Fibroblast of lung (primary cell): Measurements from ENCODE around the gene GPC6. TPM values are rescaled to one million over a fixed set of nuclear protein-coding genes. Genes with fewer than 3 reads are reported as not detected.

Experiments
- DNase-seq, 2 donors: peaks; one replicate each; pipeline versions ENCODE4 v3.0.0 to v3.0.0-alpha.2; 2010; ENCODE audit warnings: low read depth in 2 of 2
- H2AFZ ChIP-seq: 2 replicates; pipeline ENCODE4 v1.5.1; 2012; ENCODE audit warnings: low read length, control low read depth, inconsistent platforms
- H3K27ac ChIP-seq: 2 replicates; pipeline ENCODE4 v1.5.1; 2011; ENCODE audit warnings: low read length, control low read depth; ENCODE audit not compliant: insufficient read depth
- H3K27me3 ChIP-seq: 2 replicates; pipeline ENCODE4 v1.5.1; 2011; ENCODE audit warnings: mild to moderate bottlenecking, low read length; ENCODE audit not compliant: control insufficient read depth, insufficient read depth
- H3K36me3 ChIP-seq: 2 replicates; pipeline ENCODE4 v1.5.1; 2011; ENCODE audit warnings: low read length; ENCODE audit not compliant: control insufficient read depth, insufficient read depth
- H3K4me1 ChIP-seq: 2 replicates; pipeline ENCODE4 v1.5.1; 2011; ENCODE audit warnings: low read length; ENCODE audit not compliant: control insufficient read depth, insufficient read depth; ENCODE audit errors: extremely low read depth
- H3K4me2 ChIP-seq: 2 replicates; pipeline ENCODE4 v1.5.1; 2011; ENCODE audit warnings: low read length, control low read depth; ENCODE audit not compliant: insufficient read depth; ENCODE audit errors: extremely low read depth
- H3K4me3 ChIP-seq, 4 experiments: fragments of 200-600 bp in 1 of 4; sonication (generic) in 1 of 4; replicated peaks in 1 of 4; 2 replicates each; pipeline ENCODE4 v1.5.1; 2011 to 2016; ENCODE audit warnings: low read length in 4 of 4, low read depth in 3 of 4, mild to moderate bottlenecking in 3 of 4, control low read depth in 2 of 4, inconsistent platforms in 1 of 4, mixed read lengths in 1 of 4; ENCODE audit not compliant: insufficient read depth in 1 of 4; ENCODE audit errors: control extremely low read depth in 1 of 4
- H3K79me2 ChIP-seq: 2 replicates; pipeline ENCODE4 v1.5.1; 2012; ENCODE audit warnings: mild to moderate bottlenecking, low read length, inconsistent platforms; ENCODE audit not compliant: control insufficient read depth, insufficient read depth
- H3K9ac ChIP-seq: 2 replicates; pipeline ENCODE4 v1.5.1; 2011; ENCODE audit warnings: mild to moderate bottlenecking, low read length, control low read depth; ENCODE audit not compliant: insufficient read depth
- H3K9me3 ChIP-seq: 2 replicates; pipeline ENCODE4 v1.5.1; 2012; ENCODE audit warnings: low read depth, low read length; ENCODE audit not compliant: control insufficient read depth, insufficient read depth
- H4K20me1 ChIP-seq: 2 replicates; pipeline ENCODE4 v1.5.1; 2011; ENCODE audit warnings: low read length; ENCODE audit not compliant: control insufficient read depth, insufficient read depth; ENCODE audit errors: extremely low read depth
- CTCF ChIP-seq, 2 donors: IDR thresholded peaks in 1 of 2; conservative IDR thresholded peaks in 1 of 2; 1 replicate in 1 of 2; 2 replicates in 1 of 2; pipeline ENCODE4 v1.5.1; 2011 to 2012; ENCODE audit warnings: low read length in 2 of 2, control low read depth in 1 of 2, inconsistent platforms in 1 of 2, low read depth in 1 of 2, mild to moderate bottlenecking in 1 of 2
- EZH2 ChIP-seq: IDR thresholded peaks from 2 replicates; pipeline ENCODE4 v1.5.1; 2012; ENCODE audit warnings: low read length, control low read depth, mild to moderate bottlenecking; ENCODE audit errors: missing control alignments
- polyA plus RNA-seq, 2 donors: library from polyadenylated mRNA; depleted of rRNA in 1 of 2; stranded (reverse) in 1 of 2; unstranded in 1 of 2; fragments of >200 nt; gene quantifications; 2 replicates each; pipeline ENCODE4 v1.2.1, GENCODE V29; 2011 to 2012; ENCODE audit warnings: missing spikeins in 1 of 2
- total RNA-seq: library from RNA; depleted of rRNA; stranded (reverse); fragments of >200 nt; gene quantifications from 2 replicates; pipeline ENCODE4 v1.2.1, GENCODE V29; 2014

Gene GPC6
- total and polyA plus RNA-seq, 2 donors (not counting 1 experiment from before 2014, with no cell fraction given), result 11.2 to 33.7 TPM

GRCh38 chr13:93344048-93344705 lies 117.6 kb downstream of the GPC6 start:
- H2AFZ ChIP-seq, result no peak overlapping the region

GRCh38 chr13:93345024-93345423 lies 118.4 kb downstream of the GPC6 start:
- H3K4me2 ChIP-seq, result no peak overlapping the region
- no peak overlapping the region for H3K9ac ChIP-seq
- no peaks in the 10 kb centered on the region for H3K27me3 ChIP-seq
- no peak overlapping the region for H3K4me3 ChIP-seq
- H2AFZ ChIP-seq, result no peak overlapping the region
- H3K9me3 ChIP-seq, result no peaks in the 10 kb centered on the region
- H4K20me1 ChIP-seq, result no peaks in the 10 kb centered on the region
- peak in 1 of 2 donors; percentile 19 for DNase-seq
- TF ChIP-seq CTCF (conservative IDR thresholded peaks at IDR 0.05 in 1 of 2, IDR thresholded peaks at IDR 0.05 in 1 of 2; ENCODE audit: low read depth in 1 of 2, low read length in 2 of 2) (no peak), EZH2 (no peak)
- H3K36me3 ChIP-seq, result no peaks in the 10 kb centered on the region
- no peaks in the 10 kb centered on the region for H3K79me2 ChIP-seq
- no peaks in the 10 kb centered on the region for H3K4me1 ChIP-seq
- H3K27ac ChIP-seq, result no peak overlapping the region

More at GRCh38 chr13:93344048-93344705, 117.6 kb downstream of the GPC6 start:
- Histone ChIP-seq H3K9ac (no peak overlapping the region), H3K36me3 (no peaks in the 10 kb centered on the region), H3K9me3 (no peaks in the 10 kb centered on the region), H3K79me2 (no peaks in the 10 kb centered on the region), H3K4me1 (no peaks in the 10 kb centered on the region), H3K4me2 (no peak overlapping the region), H3K27ac (no peak overlapping the region), H4K20me1 (no peaks in the 10 kb centered on the region), H3K27me3 (no peaks in the 10 kb centered on the region), H3K4me3 (no peak overlapping the region)
- no peak for TF ChIP-seq EZH2
- TF ChIP-seq CTCF (conservative IDR thresholded peaks at IDR 0.05 in 1 of 2, IDR thresholded peaks at IDR 0.05 in 1 of 2; ENCODE audit: low read depth in 1 of 2, low read length in 2 of 2), result no peak
- no peak for DNase-seq

- Histone ChIP-seq H4K20me1 (no peaks in the 10 kb centered on the region), H2AFZ (no peak overlapping the region), H3K9ac (no peak overlapping the region), H3K27ac (no peak overlapping the region), H3K79me2 (no peaks in the 10 kb centered on the region), H3K4me2 (no peak overlapping the region), H3K27me3 (no peaks in the 10 kb centered on the region), H3K4me3 (no peak overlapping the region), H3K4me1 (no peaks in the 10 kb centered on the region), H3K36me3 (no peaks in the 10 kb centered on the region), H3K9me3 (no peaks in the 10 kb centered on the region)
- no peak for TF ChIP-seq EZH2
- TF ChIP-seq CTCF (conservative IDR thresholded peaks at IDR 0.05 in 1 of 2, IDR thresholded peaks at IDR 0.05 in 1 of 2; ENCODE audit: low read depth in 1 of 2, low read length in 2 of 2), result no peak
- peak in 1 of 2 donors; percentile 59 for DNase-seq
Observed at GRCh38 chr13:93345770-93346169, 119.2 kb downstream of the GPC6 start.
